Gastrocnemius medialis (tissue), 4 donors: Measurements from ENCODE around the gene ALDH3A2. TPM values are rescaled to one million over a fixed set of nuclear protein-coding genes. Genes with fewer than 3 reads are reported as not detected.
"Not testable (repeated sequence)": the region's sequence is repeated elsewhere in the genome, so short reads cannot be mapped to it uniquely, and the experiment has no call there.

ENCODE experiments used
- ATAC-seq, 2 donors: fragments of 150-250 bp; one replicate each; pipeline ENCODE4 v1.9.1; 2016
- DNase-seq, 2 donors: peaks; one replicate each; pipeline ENCODE4 v3.0.0-alpha.2; 2019
- H3K27ac ChIP-seq, 4 donors: fragments of 200-600 bp; sonication (generic); 1 replicate in 1 of 4; 2 replicates in 3 of 4; pipeline ENCODE4 v1.5.1; 2016 to 2018; ENCODE audit warnings: mild to moderate bottlenecking in 2 of 4, moderate library complexity in 1 of 4
- H3K27me3 ChIP-seq, 3 donors: fragments of 200-600 bp; sonication (generic) in 2 of 3; 1 replicate in 1 of 3; 2 replicates in 2 of 3; pipeline versions ENCODE4 v1.5.1 to v1.6.0; 2016 to 2019; ENCODE audit warnings: mild to moderate bottlenecking in 1 of 3, moderate library complexity in 1 of 3
- H3K36me3 ChIP-seq, 2 donors: fragments of 200-600 bp; sonication (generic) in 1 of 2; one replicate each; pipeline ENCODE4 v1.5.1; 2017 to 2018
- H3K4me1 ChIP-seq, 2 donors: fragments of 200-600 bp; sonication (generic) in 1 of 2; one replicate each; pipeline ENCODE4 v1.5.1; 2016 to 2017; ENCODE audit warnings: mild to moderate bottlenecking in 2 of 2
- H3K4me3 ChIP-seq, 4 donors: fragments of 200-600 bp; sonication (generic) in 3 of 4; 1 replicate in 1 of 4; 2 replicates in 3 of 4; pipeline ENCODE4 v1.5.1; 2016 to 2019; ENCODE audit warnings: mild to moderate bottlenecking in 2 of 4
- H3K9me3 ChIP-seq, 3 donors: fragments of 200-600 bp; sonication (generic) in 2 of 3; 1 replicate in 1 of 3; 2 replicates in 2 of 3; pipeline ENCODE4 v1.5.1; 2016 to 2019
- POLR2A ChIP-seq, 2 donors: fragments of 450-650 bp; IDR thresholded peaks; one replicate each; pipeline ENCODE4 v1.6.1; 2017; ENCODE audit warnings: antibody characterized with exemption in 2 of 2, mild to moderate bottlenecking in 2 of 2, moderate library complexity in 2 of 2
- in situ Hi-C, 4 donors: fragments of 200-750 bp; cut with MboI; loops; one replicate each; pipeline versions ENCODE4 v1.15.0 to v1.8.0; 2017; ENCODE audit warnings: low sequenced_read_pairs in 4 of 4
- intact Hi-C: fragments of 100-400 bp; cut with DNase I; formaldehyde crosslinking; loops from one replicate; pipeline ENCODE4 v1.15.1; 2023; ENCODE audit warnings: low total_unique reads
- total RNA-seq, 4 donors: library from RNA; depleted of rRNA; stranded (reverse); fragments of >200 nt; gene quantifications; one replicate each; pipeline versions ENCODE4 v1.1.0 to v1.2.3, GENCODE V29; 2016
- TF ChIP-seq, protein P1 (sequence below), 5 experiments: fragments of 450-650 bp in 3 of 5; fragments of 200-600 bp in 2 of 5; sonication (generic) in 2 of 5; IDR thresholded peaks in 4 of 5; conservative IDR thresholded peaks in 1 of 5; 1 replicate in 4 of 5; 2 replicates in 1 of 5; pipeline ENCODE4 v1.5.1; 2016 to 2019; ENCODE audit warnings: antibody characterized with exemption in 5 of 5, mild to moderate bottlenecking in 3 of 5, moderate library complexity in 3 of 5

The ALDH3A2 gene
- total RNA-seq, 4 donors from 2014 or later, result 87.6 to 117 (median 98.2) TPM

DNA sequence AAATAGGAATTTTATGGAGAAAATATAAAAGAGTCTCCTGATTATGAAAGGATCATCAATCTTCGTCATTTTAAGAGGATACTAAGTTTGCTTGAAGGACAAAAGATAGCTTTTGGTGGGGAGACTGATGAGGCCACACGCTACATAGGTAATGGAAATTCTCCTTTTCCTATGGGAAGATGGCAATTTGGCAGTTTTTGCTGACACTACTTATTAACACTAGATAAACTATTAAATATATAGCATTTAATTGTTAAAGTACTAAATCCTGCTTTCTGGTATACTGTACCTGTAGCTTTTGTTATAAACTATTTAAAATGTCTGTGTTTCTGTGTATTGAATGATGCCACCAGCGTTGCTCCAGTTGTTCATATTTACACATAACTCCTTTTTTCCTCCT is 12.6 kb downstream of the ALDH3A2 start:
- intact Hi-C loops (no loop called here), in situ Hi-C loops (loop anchor here in 1 of 4 donors (10.0 kb wide), 1 partner anchor 74 kb away; no protein-coding TSS in a partner anchor)
- no peak overlapping the region for H3K27ac ChIP-seq
- DNase-seq (no peak), ATAC-seq (no peak)
- no peak overlapping the region for H3K4me3 ChIP-seq
- no peaks in the 10 kb centered on the region for H3K9me3 ChIP-seq
- peaks cover 23 to 25% of the 10 kb centered on the region in 2 donors for H3K4me1 ChIP-seq
- TF ChIP-seq POLR2A (IDR thresholded peaks at IDR 0.05), result no peak
- TF ChIP-seq, protein P1, sequence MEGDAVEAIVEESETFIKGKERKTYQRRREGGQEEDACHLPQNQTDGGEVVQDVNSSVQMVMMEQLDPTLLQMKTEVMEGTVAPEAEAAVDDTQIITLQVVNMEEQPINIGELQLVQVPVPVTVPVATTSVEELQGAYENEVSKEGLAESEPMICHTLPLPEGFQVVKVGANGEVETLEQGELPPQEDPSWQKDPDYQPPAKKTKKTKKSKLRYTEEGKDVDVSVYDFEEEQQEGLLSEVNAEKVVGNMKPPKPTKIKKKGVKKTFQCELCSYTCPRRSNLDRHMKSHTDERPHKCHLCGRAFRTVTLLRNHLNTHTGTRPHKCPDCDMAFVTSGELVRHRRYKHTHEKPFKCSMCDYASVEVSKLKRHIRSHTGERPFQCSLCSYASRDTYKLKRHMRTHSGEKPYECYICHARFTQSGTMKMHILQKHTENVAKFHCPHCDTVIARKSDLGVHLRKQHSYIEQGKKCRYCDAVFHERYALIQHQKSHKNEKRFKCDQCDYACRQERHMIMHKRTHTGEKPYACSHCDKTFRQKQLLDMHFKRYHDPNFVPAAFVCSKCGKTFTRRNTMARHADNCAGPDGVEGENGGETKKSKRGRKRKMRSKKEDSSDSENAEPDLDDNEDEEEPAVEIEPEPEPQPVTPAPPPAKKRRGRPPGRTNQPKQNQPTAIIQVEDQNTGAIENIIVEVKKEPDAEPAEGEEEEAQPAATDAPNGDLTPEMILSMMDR (IDR thresholded peaks at IDR 0.05 in 4 of 5, conservative IDR thresholded peaks at IDR 0.05 in 1 of 5), result no peak
- no peaks in the 10 kb centered on the region for H3K27me3 ChIP-seq
- H3K36me3 ChIP-seq, result peaks cover 0 to 31% of the 10 kb centered on the region in 2 donors

DNA sequence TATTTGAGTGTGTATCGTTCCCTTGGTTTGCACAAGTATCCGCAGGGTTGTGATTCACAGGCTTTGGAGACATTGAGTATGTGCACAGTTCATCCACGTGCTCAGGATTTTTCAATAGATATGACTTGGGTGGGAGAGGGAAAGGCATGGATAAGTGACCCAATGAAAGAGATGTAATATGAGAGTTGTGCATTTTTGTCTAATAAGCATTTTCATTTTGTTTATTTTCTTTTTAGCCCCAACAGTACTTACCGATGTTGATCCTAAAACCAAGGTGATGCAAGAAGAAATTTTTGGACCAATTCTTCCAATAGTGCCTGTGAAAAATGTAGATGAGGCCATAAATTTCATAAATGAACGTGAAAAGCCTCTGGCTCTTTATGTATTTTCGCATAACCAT is 14.5 kb downstream of the ALDH3A2 start:
- ATAC-seq (no peak), DNase-seq (no peak)
- H3K9me3 ChIP-seq, result no peaks in the 10 kb centered on the region
- H3K36me3 ChIP-seq, result peaks cover 0 to 19% of the 10 kb centered on the region in 2 donors
- peaks cover 23 to 25% of the 10 kb centered on the region in 2 donors for H3K4me1 ChIP-seq
- intact Hi-C loops, result no loop called here
- no peak overlapping the region for H3K27ac ChIP-seq
- no peak for TF ChIP-seq POLR2A (IDR thresholded peaks at IDR 0.05)
- TF ChIP-seq, protein P1 (IDR thresholded peaks at IDR 0.05 in 4 of 5, conservative IDR thresholded peaks at IDR 0.05 in 1 of 5), result no peak
- no peaks in the 10 kb centered on the region for H3K27me3 ChIP-seq
- H3K4me3 ChIP-seq, result no peak overlapping the region
- in situ Hi-C loops, result loop anchor here in 1 of 4 donors (10.0 kb wide), 1 partner anchor 72 kb away; no protein-coding TSS in a partner anchor

DNA sequence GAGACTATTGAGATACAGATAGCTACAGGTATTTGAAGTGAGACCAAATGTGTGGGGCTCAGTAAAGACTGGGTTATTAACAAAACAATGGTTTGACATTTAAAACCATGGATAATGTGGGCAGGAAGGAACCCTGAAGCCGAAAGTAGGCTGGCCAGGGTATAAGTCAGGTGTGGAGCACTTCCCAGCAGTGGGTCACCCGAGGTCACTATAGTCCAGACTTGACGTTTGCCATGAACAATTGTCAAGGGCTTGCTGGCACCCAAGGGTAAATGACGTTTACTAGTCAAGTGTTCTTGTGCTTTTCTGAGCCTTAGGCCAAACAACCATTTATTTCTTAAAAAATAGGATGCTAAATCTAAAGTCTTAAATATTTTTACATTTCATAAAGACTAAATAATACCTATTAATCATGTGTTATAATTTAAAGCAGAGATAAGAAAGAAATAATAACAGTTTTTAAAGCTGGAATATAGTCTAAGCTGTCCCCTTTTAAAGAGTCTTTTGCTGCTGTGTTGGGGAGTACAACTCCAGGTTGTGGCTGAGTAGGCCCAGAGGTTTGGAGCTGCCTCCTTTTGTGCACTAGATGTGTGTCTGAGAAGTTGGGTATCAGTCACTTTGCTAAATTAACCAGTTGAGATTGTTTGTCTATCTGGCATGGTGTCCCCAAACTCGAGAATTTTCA is 15.7 kb downstream of the ALDH3A2 start:
- TF ChIP-seq, protein P1 (IDR thresholded peaks at IDR 0.05 in 4 of 5, conservative IDR thresholded peaks at IDR 0.05 in 1 of 5), result no peak
- no peak for TF ChIP-seq POLR2A (IDR thresholded peaks at IDR 0.05)
- Histone ChIP-seq H3K9me3 (no peaks in the 10 kb centered on the region), H3K27ac (peak overlapping the region; percentile 44 to 52 (median 48)), H3K4me3 (no peak overlapping the region), H3K4me1 (peaks cover 20 to 23% of the 10 kb centered on the region in 2 donors), H3K27me3 (no peaks in the 10 kb centered on the region), H3K36me3 (peaks cover 0 to 20% of the 10 kb centered on the region in 2 donors)
- in situ Hi-C loops, result loop anchor here in 1 of 4 donors (10.0 kb wide), 1 partner anchor 71 kb away; no protein-coding TSS in a partner anchor
- ATAC-seq, result peak in 1 of 2 donors; percentile 68
- peak in 1 of 2 donors; percentile 44 for DNase-seq
- intact Hi-C loops, result no loop called here

DNA sequence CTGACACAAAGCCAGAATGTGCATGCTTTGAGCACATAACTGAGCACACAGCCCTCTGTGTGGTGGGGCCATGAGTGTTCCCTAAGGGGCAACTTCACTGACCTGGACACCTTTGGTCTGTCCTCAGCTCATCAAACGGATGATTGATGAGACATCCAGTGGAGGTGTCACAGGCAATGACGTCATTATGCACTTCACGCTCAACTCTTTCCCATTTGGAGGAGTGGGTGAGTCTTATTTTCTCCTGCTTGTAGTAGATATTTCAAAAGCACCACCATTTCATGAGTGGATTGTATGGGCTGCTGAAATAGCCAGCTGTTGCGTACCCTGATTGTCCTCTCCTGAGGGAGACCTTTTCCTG is 16.2 kb downstream of the ALDH3A2 start:
- Histone ChIP-seq H3K36me3 (peaks cover 0 to 25% of the 10 kb centered on the region in 2 donors), H3K27me3 (no peaks in the 10 kb centered on the region), H3K4me1 (peaks cover 15 to 18% of the 10 kb centered on the region in 2 donors), H3K27ac (peak overlapping the region in 3 of 4 donors; percentile 47 to 52 (median 48)), H3K9me3 (no peaks in the 10 kb centered on the region), H3K4me3 (no peak overlapping the region)
- TF ChIP-seq, protein P1 (IDR thresholded peaks at IDR 0.05 in 4 of 5, conservative IDR thresholded peaks at IDR 0.05 in 1 of 5), result no peak
- no peak for TF ChIP-seq POLR2A (IDR thresholded peaks at IDR 0.05)
- intact Hi-C loops, result no loop called here
- DNase-seq (no peak), ATAC-seq (peak in 1 of 2 donors; percentile 33)
- in situ Hi-C loops, result loop anchor here in 1 of 4 donors (10.0 kb wide), 1 partner anchor 70 kb away; no protein-coding TSS in a partner anchor

DNA sequence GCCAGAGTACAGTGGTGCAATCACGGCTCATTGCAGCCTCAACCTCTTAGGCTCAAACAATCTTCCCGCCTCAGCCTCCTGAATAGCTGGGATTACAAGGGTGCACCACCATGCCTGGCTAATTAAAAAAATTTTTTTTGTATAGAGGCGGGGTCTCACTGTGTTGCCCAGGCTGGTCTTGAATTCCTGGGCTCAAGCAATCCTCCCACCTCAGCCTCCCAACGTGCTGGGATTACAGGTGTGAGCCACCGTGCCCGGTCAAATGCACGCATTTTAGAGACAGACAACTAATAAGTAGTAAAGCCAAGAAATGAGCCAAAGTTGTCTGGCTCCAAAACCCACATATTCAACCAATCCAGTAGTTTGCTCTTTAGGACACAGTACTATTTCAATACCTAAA is 21.1 kb downstream of the ALDH3A2 start:
- not testable (repeated sequence) for H3K27me3 ChIP-seq, DNase-seq, ATAC-seq, H3K9me3 ChIP-seq, H3K4me3 ChIP-seq, H3K27ac ChIP-seq
- Histone ChIP-seq H3K4me1 (peaks cover 3 to 18% of the 10 kb centered on the region in 2 donors), H3K36me3 (peaks cover 0 to 12% of the 10 kb centered on the region in 2 donors)
- in situ Hi-C loops (loop anchor here in 2 of 4 donors (10.0 kb wide), 1 partner anchor 65 kb away; no protein-coding TSS in a partner anchor), intact Hi-C loops (loop anchor here (5.0 kb wide), 1 partner anchor 83 kb away; no protein-coding TSS in a partner anchor)
